ENCODE measurements around the gene ZC3HAV1.
"Not testable (repeated sequence)": the region's sequence is repeated elsewhere in the genome, so short reads cannot be mapped to it uniquely, and the experiment has no call there.

Gene ZC3HAV1

DNA sequence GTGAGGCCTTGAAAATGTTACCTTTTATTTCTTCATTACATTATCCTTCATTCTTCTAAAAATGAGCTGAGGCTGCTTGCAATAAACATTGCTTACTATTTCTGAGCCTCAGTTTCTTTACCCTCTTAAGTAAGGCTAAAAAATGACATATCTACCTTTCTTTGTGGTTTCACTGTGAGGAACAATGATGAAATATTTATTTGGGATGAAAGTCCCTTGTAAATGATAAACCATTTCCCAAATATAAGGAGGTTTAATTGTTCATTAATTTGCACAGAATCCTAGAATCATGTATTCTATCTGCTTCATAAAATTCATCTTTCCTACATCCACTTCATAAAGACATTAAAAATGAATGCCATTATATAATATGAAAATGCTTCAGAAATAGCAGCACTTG, 27.9 kb downstream of the ZC3HAV1 start:
- DNase-seq: no peak

DNA sequence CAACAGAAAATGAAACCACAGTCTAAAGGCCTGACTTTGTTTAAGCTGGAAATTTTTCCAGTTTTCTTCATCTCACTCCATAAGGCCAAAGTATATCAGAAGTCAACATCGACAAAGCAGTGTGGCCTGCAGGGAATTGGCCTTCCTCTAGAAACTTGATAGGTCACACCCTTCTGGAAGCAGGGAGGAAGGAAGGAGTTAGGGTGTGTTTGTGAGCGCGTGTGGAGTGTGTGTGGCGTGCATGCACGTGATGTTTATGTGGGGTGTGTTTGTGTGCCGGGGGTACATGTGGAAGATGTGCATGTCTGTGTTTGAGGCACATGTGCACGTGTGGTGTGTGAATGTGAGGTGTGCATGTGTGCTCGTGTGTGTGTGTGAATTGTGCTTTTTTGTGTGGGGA, 28.6 kb downstream of the ZC3HAV1 start:
- no peak for DNase-seq

DNA sequence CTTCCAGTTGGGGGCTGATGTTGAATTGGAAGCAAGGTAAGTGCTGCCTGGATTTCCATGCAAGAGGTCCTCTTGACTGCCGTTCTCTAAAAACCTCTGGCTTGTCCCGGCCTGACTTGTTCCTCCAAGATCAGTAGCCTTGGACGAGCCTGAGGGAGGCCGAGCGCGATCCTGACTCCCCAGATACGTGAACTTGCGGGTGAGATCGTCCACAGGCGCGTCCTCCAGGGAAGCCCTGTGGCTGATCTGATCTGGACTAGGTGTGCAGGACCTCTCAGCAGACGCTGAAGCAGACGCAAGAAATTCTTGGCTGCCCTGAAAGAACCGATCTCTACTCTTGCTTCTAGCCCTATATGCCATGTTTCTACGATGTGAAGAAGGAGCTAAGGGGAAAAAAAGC, 29.7 kb downstream of the ZC3HAV1 start:
- no peak for DNase-seq

DNA sequence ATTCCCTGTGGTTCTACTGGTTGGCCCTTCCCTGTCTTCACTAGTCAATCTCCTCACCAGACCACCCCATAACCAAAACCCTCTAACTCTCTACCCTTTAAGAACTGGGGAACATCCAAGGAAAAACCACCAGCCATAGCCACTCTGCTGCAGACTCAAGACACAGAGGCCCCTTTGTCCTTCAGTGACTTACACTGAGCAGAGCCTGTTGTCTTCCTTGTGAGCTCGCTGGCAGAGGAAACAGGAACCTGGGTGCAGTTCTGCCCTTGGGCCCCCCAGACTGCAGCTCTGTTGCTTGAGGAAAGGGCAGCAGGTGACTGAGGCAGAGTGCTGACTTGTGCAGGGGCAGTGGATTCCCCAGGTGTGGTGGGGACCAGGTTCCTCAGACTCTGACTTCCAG, 30.6 kb downstream of the ZC3HAV1 start:
- DNase-seq: no peak

DNA sequence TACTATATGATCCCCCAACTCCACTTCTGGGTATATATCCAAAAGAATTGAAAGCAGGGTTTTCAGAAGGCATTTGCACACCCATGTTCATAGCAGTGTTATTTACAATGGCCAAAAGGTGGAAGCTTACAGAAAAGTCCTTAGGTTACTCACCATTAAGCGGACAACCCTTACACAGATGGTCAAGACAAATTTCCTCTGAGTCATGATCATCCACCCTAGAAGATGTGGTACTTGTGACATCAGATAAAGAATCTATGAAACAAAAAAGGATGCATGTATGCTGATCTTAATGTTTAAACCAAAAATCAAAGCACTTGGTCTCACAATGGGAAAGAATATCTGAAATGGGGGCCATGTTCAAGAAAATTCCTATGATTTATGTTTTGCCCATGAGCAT, 31.1 kb downstream of the ZC3HAV1 start:
- DNase-seq: no peak

DNA sequence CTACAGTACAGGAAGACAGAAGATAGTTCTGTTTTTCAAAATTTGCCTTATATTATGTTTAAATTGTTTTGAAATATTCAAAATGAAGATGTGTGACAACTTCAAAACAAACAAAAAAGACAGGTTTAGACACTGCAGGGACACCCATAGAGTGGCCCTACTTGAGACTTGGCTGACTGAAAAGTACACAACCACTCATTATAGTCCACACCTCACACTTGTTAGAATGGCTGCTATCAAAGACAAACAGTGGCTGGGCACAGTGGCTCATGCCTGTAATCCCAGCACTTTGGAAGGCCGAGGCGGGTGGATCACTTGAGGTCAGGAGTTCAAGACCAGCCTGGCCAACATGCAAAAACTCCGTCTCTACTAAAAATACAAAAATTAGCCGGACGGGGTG, 31.8 kb downstream of the ZC3HAV1 start:
- DNase-seq: not testable (repeated sequence)

DNA sequence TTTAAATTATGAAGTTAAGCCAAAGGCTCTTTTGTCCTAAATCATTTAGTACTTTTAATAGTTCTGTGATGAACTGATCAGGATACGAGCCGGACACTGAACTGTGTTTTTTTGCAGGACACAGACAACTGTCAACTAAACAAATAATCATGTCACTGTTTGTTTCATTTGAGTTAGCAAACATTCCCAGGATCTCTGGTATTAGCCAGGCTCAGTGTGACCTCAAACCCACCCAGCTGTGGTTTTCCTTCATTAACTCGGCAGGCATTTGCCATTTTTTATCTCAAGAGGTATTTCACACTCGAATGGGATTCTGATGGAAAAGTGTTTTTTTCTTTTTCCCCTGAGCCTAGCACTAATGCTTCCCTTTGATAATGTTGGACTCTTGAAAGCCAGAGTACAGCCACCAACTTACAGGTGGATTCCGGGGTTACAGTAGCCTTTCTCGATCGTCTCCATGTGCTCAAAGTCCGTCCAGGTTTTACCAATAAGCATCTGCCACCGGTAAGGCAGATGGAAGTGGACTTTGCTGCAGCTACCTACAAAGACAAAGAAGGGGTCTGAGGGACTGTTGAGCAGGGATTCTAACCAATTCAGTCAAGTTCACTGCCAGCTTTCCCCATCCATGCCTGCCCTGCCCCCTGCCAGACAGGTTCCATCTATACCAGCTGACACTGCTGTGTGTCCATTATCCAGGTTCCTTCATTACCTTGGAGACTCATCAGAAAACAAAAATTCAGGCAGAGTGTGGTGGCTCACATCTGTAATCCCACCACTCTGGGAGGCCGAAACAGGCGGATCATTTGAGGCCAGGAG, 33.4 kb downstream of the ZC3HAV1 start:
- no peak for DNase-seq

DNA sequence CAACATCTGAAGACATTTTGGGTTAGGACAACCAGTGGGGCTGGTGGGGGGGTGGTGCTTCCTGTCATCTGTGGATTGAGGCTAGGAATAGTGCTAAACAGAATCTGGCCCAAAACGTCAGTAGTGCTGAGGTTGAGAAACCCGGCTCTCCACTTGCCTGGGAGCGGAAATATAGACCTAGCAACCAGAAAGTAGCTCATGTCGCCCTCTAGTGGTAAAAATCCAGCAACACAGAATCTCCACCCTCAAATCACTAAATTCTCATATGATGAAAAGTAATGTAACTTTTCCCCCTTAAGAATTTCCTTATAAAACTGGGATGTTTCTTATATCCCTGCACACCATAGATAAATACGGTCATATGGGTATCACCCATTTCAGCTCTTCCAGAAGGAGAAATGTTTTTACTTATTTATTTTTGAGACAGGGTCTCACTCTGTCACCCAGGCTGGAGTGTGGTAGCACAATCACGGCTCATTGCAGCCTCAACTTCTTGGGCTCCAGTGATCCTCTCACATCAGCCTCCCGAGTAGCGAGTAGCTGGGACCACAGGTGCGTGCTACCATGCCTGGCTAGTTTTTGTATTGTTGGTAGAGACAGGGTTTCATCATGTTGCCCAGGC, 34.4 kb downstream of the ZC3HAV1 start:
- peak; percentile 83 for DNase-seq

DNA sequence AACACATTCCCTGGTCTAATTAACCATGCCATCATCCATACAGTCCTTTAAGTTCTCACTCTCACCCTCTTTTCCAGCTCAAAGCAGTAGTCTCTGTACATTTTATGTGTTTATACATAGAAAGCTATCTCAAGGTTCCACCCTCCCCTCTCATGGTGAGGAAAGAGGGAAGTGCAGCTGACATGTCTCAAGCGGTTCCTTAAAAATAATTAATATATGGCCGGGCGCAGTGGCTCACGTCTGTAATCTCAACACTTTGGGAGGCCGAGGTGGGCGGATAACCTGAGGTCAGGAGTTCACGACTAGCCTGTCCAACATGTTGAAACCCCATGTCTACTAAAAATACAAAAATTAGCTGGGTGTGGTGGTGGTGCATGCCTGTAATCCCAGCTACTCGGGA, 36.7 kb downstream of the ZC3HAV1 start:
- DNase-seq: peak; percentile 11

DNA sequence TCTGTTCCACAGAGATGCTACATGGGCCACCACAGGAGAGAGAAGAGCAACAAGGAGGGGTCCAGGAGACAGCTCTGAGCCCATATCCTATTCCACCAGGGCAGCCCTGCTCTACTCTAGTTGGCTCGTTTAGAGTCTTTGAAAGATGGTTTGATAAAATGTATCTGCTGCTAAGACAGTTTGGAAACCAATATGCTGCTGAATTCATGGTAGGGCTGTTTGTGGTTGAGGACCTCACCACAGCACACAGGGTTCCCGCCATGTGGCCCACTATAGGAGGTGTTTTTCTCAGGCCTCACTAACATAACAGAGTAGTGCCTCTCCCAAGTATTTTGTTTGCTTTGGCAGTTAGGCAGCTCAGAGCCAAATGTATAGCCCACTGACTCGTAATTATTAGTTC, 37.8 kb downstream of the ZC3HAV1 start:
- peak; percentile 70 for DNase-seq

DNA sequence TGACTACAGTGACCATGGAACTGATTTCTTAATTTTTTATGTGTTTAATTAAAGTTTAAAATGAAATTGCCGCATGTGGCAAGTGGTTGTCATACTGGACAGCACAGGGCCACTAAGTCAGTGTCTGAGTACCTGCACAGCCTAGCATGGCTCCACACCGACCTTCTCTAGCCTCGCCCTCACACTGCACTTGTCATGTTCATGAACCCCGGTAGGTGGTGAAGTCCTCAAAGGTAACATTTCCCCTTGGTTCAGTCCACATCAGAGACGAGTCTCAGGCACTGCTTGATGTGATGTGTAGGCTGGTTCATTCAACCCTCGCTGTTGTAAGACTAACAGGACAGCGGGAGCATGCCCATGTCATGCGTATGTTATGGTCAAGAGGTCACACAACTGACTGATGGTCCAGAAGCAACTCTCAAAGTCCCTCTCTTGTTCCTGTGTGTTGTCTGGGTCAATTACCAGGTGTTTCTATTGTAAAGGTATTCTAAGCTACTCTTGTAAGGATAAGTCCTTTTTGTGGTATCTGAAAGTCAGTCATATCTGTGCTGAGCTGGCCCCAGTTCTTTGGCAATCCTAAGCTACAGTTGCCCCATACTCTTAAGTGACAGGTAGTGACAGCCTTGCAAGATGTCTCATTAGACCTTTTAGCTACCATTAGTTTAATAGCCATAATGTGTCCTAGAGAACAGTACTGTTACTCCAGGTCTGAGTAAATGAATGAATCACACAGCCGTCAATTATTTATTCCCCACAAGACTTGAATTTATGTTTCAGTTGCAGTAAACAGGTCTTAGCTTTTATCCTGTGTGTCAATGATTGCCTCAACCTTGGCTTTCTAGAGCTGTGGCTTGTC, 40.7 kb downstream of the ZC3HAV1 start:
- no peak for DNase-seq

DNA sequence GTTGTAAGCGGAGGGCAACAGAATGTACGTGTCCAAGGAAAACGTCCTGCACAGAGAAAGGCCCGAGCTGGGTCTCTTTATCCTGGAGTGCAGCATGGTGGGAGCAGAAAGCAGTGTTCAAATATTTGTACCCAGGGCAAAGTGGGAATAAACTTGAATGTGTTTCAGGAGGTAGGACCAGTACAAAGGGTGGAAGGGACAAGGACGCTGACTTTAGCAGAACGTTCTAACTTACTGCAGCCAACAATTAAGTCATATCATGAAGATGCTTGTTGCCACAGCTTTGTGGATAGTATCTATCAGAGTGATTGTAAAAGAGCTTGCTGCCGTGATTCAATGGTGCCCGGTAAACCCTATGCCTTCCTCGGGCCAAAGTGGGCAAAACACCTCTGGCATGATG, 43.2 kb downstream of the ZC3HAV1 start:
- DNase-seq: no peak

DNA sequence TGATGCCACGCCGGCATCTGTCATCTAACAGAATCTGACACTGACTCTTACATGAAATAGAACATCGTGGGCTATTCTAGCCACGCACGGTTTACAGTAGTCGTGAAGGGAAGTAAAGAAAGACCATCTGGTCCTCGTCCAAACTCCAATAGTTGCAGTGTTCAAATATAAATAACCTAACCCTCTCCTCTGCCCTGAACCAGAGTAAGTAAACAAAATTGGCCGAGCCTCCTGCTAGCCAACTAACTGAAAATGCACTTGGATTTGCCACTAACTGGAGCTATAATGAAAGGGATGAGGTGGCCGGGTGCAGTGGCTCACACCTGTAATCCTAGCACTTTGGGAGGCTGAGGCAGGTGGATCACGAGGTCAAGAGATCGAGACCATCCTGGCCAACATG, 44.2 kb downstream of the ZC3HAV1 start:
- DNase-seq: peak; percentile 6

DNA sequence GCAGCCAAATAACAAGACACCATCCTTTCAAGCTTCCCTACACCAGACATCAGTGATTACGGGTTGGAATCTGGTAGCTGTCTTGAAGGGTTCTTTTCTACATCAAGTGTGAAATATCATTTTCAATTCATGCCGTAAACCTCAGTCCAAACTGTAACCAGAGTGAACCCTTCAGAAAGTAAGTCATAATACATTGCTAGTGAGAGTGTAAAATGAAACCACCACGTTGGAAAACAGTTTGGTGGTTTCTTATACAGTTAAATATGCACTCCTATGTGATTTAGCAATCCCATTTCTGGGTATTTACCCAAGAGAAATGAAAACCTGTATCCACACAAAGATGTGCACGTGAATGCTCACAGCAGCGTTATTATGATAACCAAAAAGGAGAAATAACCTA, 48.1 kb downstream of the ZC3HAV1 start:
- DNase-seq: no peak

DNA sequence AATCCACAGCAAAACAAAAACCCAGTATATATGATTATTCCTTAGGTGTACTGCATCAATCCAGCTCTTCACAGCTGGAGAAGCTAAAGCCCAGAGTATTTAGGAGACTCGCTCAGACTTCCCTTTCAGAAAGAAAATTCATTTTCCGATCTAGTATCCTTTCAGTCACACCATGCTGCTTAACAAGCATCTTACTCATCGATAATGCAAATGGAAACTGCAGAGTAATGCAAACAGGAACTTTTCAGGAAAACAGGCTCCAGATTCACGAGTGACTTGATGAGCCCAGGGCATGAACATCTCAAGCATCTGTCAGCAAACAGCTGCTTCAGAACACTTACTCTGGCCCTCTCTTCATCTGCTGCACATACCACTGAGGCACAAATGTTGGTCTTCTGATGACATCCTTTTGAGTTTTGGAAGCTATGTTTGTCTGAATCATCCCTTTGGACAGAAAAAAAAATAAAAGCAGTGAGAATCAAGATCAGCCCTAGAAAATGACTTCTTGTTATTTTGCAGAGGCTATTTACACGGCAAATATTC, 48.8 kb downstream of the ZC3HAV1 start:
- no peak for DNase-seq

DNA sequence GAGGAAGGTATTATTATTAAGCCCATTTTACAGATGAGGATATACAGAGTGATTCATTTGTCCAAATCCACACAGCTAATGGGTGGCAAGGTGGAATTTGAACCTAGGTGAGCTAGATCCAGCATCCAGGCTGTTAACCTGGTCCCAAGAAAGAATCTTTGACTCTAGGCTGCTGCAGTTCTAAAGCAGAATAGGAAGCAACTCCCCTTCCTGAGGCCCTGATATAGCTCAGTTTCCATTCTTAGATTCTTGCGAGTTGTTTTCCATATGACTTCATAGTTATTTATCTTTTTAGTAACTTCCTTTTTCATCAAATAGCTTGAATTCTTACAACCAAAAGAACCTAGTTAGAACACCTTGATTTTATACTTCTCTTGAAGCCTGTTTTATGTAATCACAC, 49.6 kb downstream of the ZC3HAV1 start:
- DNase-seq: no peak

DNA sequence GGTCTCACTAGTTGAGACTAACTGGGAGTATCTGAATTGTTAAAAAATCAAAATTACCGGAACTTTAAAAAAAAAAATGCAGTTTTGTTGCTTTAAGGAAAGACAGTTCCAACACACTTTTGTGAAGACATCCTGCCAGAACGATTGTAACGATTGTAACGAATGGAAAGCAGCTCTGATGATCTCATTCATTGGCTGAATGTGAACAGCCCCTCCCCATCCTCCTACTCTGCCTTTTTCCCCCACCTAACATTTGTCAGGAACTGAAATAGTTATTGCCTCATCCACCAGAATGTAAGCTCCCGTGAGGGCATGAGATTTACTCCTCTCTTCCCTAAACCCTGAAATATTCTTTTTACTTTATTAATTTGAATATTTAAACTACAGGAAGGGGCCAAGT, 50.6 kb downstream of the ZC3HAV1 start:
- DNase-seq: no peak

DNA sequence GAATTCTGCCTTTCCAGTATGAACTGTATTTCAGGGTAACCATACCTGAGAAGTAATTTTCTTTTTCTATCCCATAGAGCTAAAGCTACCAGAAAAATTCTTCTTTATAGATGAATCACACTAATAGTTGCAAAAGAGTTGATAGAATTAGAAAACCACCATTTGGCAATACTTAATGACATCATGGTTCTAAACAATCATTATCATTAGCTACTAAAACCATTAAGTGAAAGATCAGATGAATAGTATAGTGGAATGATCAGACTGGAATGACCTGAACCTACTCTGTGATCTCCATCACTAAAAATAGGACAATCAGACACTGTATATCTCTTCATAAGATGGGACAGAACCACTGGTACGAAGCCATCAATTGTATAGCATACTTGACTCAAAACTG, 53.8 kb downstream of the ZC3HAV1 start:
- no peak for DNase-seq

DNA sequence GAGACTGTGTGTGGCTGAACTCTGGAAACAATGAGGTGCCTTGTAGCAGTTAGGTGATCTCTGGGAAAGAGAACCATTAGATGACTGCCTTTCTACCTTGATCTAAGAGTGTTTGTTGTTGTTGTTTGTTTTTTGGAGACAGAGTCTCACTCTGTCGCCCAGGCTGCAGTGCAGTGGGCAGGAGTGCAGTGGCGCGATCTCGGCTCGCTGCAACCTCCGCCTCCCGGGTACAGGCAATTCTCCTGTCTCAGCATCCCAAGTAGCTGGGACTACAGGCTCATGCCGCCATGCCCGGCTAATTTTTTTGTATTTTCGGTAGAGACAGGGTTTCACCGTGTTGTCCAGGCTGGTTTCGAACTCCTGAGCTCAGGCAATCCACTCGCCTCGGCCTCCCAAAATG, 54.9 kb downstream of the ZC3HAV1 start:
- DNase-seq: not testable (repeated sequence)

DNA sequence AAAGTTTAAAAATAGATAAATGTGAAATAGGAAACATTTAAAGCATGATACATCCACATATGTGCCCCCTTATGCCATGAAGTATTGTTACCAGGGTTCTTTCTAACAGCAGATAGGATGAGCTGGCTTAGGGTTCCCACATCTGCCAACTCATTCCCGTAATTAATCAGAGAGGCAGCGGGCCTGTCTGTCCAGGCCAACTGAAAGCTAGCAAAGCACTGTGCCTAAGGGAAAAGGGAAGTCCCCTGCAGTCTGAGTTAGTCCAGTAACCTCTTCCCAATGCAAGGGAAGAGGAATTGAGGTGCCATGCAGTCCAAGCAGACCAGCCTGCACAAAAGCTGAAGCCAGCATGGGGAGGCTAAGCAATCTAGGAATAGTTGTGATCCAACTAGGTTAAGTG, 55.4 kb downstream of the ZC3HAV1 start:
- DNase-seq: peak; percentile 22

DNA sequence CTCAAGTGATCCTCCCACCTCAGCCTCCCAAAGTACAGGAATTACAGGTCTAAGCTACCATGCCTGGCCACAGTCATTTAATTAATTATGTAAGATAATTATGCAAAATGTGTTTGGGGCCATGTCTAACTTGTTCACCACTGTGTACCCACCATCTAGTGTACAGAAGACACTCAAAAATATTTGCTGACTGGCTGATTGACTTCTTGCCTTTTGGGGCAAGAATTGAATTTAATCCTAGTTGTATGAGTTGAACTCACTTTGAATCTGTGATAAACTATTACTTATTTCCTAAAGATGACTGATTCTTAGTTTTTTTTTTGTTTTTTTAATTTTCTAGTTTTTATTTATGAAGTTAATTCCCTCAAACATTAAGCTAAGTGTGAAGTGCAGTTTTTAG, 57.9 kb downstream of the ZC3HAV1 start:
- DNase-seq: no peak

DNA sequence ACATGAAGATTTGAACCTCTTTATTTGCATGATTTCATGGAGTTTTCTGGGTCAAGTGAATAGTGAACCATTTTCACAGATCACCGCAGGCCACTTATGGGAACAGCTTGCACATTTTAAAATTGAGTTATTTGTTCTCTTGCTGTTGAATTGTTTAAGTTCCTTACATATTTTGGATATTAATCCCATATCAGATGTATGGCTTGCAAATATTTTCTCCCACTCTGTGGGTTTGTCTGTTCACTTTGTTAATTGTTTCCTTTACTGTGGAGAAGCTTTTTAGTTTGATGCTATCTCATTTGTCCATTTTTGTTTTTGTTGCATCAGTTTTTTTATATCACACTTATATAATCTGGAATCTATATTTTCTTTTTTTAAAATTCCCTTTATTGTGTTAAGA, 59.6 kb downstream of the ZC3HAV1 start:
- no peak for DNase-seq

DNA sequence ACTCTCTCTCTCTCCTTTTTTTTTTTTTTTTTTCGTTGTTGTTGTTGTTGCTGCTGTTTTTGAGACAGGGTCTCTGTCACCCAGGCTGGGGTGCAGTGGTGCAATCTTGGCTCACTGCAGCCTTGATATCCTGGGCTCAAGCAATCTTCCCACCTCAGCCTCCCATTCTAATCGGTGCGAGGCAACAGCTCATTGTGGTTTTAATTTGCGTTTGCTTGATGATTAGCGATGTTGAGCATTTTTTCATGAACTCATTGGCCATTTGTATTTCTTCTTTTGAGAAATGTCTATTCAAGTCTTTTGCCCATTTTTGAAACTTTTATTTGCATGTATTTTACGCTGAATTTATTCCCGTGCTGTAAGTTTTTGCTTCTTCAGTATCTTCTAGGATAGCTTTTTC, 60.4 kb downstream of the ZC3HAV1 start:
- DNase-seq: no peak

DNA sequence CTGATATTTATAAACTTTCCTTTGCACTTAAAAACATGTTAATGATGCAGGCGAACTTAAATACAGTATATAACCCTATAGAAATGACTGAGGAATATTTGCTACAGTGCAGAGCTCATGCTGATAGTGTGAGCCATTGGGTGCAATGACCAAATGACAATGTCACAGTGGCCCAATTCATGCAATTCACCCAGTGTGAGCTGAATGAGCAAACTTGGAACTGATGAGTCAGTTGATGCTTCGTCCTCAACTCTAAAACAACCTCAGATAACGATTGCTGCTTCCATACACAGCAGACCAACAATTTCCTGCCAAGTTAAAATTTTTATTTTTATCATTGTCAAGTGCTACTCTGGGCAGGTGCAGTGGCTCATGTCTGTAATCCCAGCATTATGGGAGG, 61.5 kb downstream of the ZC3HAV1 start:
- DNase-seq: no peak

Data from NCI-H69 (cell line).